NCI-H2081 (cell line): Measurements from ENCODE around the gene SPINK1.
"Not testable (repeated sequence)": the region's sequence is repeated elsewhere in the genome, so short reads cannot be mapped to it uniquely, and the experiment has no call there.

Experiments used
- DNase-seq, 2 experiments: peaks; one replicate each; lab custom pipeline; 2025; lab: John Stamatoyannopoulos, UW

SPINK1 gene

DNA sequence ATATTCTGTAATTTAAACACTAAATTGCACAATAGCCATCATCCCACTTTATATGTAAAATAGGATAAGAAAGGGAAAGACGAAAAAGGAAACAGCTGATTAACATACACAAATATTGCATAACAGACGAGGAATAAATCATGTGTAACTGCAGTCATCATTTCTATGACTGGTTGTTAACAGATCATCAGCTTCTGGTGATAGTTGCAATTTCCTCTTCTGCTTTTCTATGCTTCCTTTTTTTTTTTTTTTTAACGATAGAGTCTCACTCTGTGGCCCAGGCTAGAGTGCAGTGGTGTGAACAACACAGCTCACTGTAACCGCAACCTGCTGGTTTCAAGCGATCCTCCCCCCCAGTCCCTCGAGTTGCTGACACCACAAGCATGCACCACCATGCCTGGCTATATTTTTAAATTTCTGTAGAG, 26.4 kb downstream of the SPINK1 start:
- peak in 1 of 2 experiments; percentile 31 for DNase-seq

GRCh38 chr5:147804334-147804733, 27.1 kb downstream of the SPINK1 start:
- DNase-seq = peak in 1 of 2 experiments; percentile 19

- no peak for DNase-seq
Observed at GRCh38 chr5:147803926-147804325, 27.5 kb downstream of the SPINK1 start.

DNA sequence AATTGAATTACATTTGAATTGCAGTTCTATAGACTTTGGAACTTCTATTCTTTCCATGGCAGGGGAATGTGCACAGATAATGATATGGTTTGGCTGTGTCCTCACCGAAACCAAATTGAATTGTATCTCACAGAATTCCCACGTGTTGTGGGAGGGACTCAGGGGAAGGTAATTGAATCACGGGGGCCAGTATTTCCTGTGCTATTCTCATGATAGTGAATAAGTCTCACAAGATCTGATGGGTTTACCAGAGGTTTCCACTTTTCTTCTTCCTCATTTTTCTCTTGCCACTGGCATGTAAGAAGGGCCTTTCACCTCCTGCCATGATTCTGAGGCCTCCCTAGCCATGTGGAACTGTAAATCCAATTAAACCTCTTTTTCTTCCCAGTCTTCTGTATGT, 28.3 kb downstream of the SPINK1 start:
- not testable (repeated sequence) for DNase-seq

DNA sequence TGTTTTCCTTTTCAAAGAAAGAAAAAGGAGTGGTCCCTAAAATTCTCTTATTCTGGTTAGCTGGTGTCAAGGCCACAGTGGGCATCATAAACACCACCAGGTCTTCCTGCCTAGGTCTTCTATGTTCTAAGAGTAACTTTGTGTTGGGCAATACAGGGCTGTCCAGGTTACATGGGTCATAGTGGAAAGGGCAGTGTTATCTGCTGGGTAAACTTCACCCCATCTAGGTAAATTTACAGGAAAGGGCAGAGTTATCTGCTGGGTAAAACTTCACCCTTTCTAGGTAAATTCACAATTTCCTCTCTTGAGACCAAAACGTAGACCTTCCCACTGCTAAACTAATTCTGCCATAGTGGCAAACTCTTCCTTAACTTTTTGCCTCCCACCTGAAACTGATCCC, 30.0 kb downstream of the SPINK1 start:
- no peak for DNase-seq

- no peak for DNase-seq
Observed at GRCh38 chr5:147800491-147800890, 31.0 kb downstream of the SPINK1 start.

DNA sequence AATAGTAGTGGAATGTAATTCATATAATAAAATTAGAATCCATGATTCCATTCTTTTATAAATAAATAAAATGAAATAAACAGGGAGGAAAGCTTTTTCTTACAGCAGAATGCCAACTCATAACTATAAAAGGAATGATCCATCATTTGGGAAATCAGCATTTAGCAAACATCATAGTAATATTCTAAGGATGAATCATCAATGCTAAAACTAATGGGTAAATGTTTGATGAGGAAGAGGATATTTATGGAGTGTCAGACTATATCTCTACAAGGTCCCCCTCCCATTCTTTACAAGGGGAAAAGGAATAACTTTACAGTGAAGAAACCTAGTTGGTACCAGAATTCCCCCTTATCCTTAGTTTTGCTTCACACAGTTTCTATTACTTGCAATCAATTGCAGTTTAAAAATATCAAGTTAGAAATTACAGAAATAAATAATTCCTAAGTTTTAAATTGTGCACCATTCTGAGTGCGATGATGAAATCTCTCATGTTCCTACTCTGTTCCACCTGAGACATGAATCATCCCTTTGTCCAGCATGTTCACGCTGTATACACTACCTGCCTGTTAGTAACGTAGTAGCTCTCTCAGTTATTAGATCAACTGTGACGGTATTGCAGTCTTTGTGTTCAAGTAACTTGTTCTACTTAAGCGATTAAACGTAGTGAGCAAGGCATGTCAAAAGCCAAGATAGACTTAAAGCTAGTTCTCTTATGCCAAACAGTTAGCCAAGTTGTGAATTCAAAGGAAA, 34.7 kb downstream of the SPINK1 start:
- no peak for DNase-seq

DNA sequence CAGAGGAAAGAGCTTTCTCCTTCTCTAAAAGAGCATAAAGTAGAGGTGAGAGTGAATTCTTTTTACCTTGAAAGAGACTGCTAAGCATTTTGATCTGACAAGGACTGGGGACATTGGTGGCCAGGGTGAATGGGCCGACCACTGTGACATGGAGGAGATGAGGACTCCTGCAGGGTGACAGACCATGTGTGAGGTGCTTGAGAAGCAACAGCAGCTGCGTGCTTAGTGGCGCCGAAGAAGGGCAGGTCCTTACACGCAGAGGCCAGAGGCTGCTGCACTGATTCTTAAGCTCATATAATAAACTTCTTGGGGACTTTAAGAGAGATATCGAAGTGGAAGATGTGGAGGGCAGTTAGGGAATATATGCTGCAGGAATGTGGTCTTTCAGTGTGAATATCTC, 40.3 kb downstream of the SPINK1 start:
- no peak for DNase-seq

GRCh38 chr5:147789820-147790219, 41.7 kb downstream of the SPINK1 start:
- DNase-seq = no peak

DNA sequence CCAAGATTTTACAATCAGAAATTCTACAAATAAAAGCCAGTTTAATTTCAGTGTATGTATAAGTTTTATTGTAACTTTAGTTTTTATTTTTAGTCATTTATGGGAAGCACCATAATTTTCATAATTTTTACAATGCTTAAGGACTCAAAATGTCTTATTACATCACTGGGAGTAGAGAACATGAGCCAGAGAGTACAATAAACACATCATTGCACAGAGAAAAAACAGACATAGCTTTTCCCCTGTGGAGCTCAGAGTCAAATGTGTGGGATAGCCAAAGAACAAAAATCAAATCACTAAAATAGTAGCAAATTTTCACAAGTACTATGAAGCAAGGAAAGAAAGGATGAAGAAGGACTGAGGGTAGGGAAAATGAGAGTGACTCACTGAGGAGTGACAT, 43.4 kb downstream of the SPINK1 start:
- DNase-seq = no peak

GRCh38 chr5:147786142-147786541, 45.3 kb downstream of the SPINK1 start:
- DNase-seq = no peak

GRCh38 chr5:147784146-147784987, 47.1 kb downstream of the SPINK1 start:
- DNase-seq = no peak

DNA sequence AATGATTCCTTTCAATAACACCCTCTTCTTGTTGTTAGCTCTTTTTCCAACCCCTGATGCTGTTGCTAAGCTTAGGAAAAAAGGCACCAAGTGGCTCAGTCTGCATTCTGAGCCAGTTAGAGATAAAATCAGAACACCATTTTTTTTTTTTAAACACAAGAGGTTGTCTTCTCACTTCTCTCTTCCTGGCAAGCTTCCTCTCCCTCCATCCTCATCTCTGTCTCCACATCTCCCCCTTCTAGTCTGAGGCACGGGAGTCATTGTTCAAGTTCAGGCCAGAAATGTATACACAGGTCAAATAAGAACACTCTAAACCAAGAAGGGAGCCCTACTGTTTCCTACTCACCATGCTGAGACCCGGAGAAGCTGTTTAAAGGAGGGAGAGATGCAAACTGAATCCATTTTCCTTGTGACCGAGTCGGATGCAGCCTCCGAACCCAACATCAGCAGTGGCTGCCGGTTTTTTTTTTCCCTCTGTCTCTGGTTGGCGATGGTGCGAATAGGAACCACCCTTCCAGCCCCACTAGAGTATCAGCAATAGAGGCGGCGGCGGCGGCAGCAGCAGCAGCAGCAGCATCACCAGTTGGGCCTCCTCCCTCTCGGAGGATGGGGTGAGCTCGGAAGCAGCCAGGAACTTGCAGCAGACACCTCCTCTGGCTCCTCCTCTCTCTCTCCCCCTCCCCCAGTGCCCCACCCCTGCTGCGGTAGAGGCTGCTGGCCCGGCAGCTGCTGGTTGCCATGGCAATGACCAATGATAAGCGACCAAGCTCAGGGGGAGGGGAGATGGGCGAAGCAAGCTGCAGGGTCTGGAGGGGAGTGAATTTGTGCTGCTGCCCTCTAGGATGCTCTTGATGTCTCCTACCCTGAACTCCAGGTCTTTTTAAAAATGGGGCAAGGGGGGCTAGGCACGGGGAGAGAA, 49.1 kb downstream of the SPINK1 start, which contains the start of gene JAKMIP2:
JAKMIP2 (minus strand) TSS at position 619 of the 919 bp plus-strand sequence. CDS start 110,922 bp downstream, outside the sequence.
- DNase-seq = peak; percentile 95 to 96

DNA sequence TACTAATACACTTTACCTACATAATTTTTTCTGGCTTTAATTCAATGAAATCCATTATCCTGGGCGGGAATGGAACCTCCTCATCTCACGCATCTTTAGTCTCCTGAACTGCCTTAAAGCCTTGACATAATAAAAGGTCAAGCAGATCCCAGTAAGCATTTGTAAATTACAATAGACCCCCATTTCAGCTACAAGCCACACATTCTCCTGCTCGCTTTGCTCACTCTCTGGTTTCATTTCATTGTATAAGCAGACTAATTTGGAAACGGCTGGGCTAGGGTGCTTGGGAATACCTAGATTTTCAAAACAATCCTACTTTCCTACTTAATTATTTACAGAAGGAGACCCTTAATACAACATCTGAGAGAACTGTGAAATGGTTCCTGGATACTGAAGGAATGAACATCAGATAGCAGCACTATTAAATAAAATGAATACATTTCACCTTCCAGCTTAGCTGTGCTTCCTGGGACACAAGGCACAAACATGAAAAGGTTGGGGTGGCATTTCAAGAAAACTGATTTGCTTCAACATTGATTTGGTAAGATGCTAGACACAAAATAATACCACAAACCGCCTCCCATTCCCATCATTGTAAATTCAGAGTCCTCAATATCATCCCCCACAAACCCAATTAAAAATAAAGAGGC, 50.4 kb downstream of the SPINK1 start:
- no peak for DNase-seq

DNA sequence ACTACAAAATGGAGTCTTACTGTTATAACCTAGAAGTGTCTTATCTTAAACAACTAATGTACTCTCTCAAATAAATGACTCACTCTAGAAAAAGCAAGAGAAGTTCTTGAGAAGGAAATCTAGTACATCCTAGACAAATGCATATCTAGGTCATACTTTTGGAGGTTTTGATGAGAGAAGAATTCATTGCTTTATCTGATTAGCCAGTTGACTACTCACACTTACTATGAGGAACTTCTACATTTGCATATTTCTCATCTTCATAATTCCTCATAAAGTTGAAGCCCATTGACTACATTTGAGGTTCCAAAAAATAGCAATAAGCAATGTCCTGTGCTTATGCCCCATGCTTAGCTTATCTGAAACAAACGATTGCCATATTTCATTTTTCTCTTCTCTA, 51.8 kb downstream of the SPINK1 start:
- DNase-seq = no peak

GRCh38 chr5:147776989-147777388, 54.5 kb downstream of the SPINK1 start:
- no peak for DNase-seq
